ENCODE data around the gene CLIC6. TPM values are rescaled to one million over a fixed set of nuclear protein-coding genes. Genes with fewer than 3 reads are reported as not detected.

The CLIC6 gene
- total RNA-seq, 4 donors from 2014 or later = 2.5 to 10.0 (median 3.7) TPM

GRCh38 chr21:34740198-34740597 is 71.4 kb downstream of the CLIC6 start:
- TF ChIP-seq, protein P1, sequence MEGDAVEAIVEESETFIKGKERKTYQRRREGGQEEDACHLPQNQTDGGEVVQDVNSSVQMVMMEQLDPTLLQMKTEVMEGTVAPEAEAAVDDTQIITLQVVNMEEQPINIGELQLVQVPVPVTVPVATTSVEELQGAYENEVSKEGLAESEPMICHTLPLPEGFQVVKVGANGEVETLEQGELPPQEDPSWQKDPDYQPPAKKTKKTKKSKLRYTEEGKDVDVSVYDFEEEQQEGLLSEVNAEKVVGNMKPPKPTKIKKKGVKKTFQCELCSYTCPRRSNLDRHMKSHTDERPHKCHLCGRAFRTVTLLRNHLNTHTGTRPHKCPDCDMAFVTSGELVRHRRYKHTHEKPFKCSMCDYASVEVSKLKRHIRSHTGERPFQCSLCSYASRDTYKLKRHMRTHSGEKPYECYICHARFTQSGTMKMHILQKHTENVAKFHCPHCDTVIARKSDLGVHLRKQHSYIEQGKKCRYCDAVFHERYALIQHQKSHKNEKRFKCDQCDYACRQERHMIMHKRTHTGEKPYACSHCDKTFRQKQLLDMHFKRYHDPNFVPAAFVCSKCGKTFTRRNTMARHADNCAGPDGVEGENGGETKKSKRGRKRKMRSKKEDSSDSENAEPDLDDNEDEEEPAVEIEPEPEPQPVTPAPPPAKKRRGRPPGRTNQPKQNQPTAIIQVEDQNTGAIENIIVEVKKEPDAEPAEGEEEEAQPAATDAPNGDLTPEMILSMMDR (IDR thresholded peaks at IDR 0.05) = no peak
- TF ChIP-seq POLR2A (IDR thresholded peaks at IDR 0.05) = no peak
- TF ChIP-seq EP300 (IDR thresholded peaks at IDR 0.05) = no peak
- TF ChIP-seq POLR2AphosphoS5 (IDR thresholded peaks at IDR 0.05) = no peak
- Histone ChIP-seq H3K36me3 (no peaks in the 10 kb centered on the region), H3K27ac (no peak overlapping the region), H3K27me3 (no peaks in the 10 kb centered on the region), H3K4me3 (no peak overlapping the region), H3K4me1 (peaks cover 28% of the 10 kb centered on the region), H3K9me3 (no peaks in the 10 kb centered on the region)
- DNase-seq (ENCODE audit: low spot score in 2 of 2) = no peak
- WGBS = 85% methylated on average over 1 of the region's 1 CpG

- H3K36me3 ChIP-seq = no peaks in the 10 kb centered on the region
- H3K4me3 ChIP-seq = no peak overlapping the region
- H3K27ac ChIP-seq = no peak overlapping the region
- no peak for DNase-seq (ENCODE audit: low spot score in 2 of 2)
- no peaks in the 10 kb centered on the region for H3K9me3 ChIP-seq
- no peaks in the 10 kb centered on the region for H3K27me3 ChIP-seq
- H3K4me1 ChIP-seq = peaks cover 24% of the 10 kb centered on the region
- WGBS = 89% methylated on average over 8 of the region's 9 CpGs
- no peak for TF ChIP-seq POLR2AphosphoS5 (IDR thresholded peaks at IDR 0.05)
- no peak for TF ChIP-seq POLR2A (IDR thresholded peaks at IDR 0.05)
- TF ChIP-seq EP300 (IDR thresholded peaks at IDR 0.05) = no peak
- TF ChIP-seq, protein P1 (IDR thresholded peaks at IDR 0.05) = no peak
Observed at GRCh38 chr21:34743285-34743684, 74.5 kb downstream of the CLIC6 start.

- no peaks in the 10 kb centered on the region for H3K36me3 ChIP-seq
- H3K27me3 ChIP-seq = no peaks in the 10 kb centered on the region
- H3K9me3 ChIP-seq = no peaks in the 10 kb centered on the region
- peaks cover 24% of the 10 kb centered on the region for H3K4me1 ChIP-seq
- TF ChIP-seq, protein P1 (IDR thresholded peaks at IDR 0.05) = no peak
- TF ChIP-seq POLR2AphosphoS5 (IDR thresholded peaks at IDR 0.05) = peak in 1 of 3 donors; percentile 19
- H3K4me3 ChIP-seq = no peak overlapping the region
- H3K27ac ChIP-seq = no peak overlapping the region
- DNase-seq (ENCODE audit: low spot score in 2 of 2) = peak in 1 of 2 donors; percentile 70
- 32% methylated on average over 9 of the region's 9 CpGs for WGBS
Observed at GRCh38 chr21:34743831-34744230, 75.0 kb downstream of the CLIC6 start.

GRCh38 chr21:34744801-34745200 is 76.0 kb downstream of the CLIC6 start:
- 40% methylated on average over 3 of the region's 3 CpGs for WGBS
- no peaks in the 10 kb centered on the region for H3K27me3 ChIP-seq
- TF ChIP-seq POLR2A (IDR thresholded peaks at IDR 0.05) (no peak), POLR2AphosphoS5 (IDR thresholded peaks at IDR 0.05) (no peak), EP300 (IDR thresholded peaks at IDR 0.05) (no peak)
- TF ChIP-seq, protein P1 (IDR thresholded peaks at IDR 0.05) = no peak
- H3K27ac ChIP-seq = peak overlapping the region; percentile 28
- H3K4me3 ChIP-seq = no peak overlapping the region
- H3K36me3 ChIP-seq = no peaks in the 10 kb centered on the region
- H3K9me3 ChIP-seq = no peaks in the 10 kb centered on the region
- peaks cover 24% of the 10 kb centered on the region for H3K4me1 ChIP-seq
- DNase-seq (ENCODE audit: low spot score in 2 of 2) = no peak

GRCh38 chr21:34745557-34746255 is 76.9 kb downstream of the CLIC6 start:
- Histone ChIP-seq H3K36me3 (no peaks in the 10 kb centered on the region), H3K4me1 (peaks cover 24% of the 10 kb centered on the region), H3K27ac (no peak overlapping the region), H3K27me3 (no peaks in the 10 kb centered on the region), H3K9me3 (no peaks in the 10 kb centered on the region), H3K4me3 (no peak overlapping the region)
- WGBS = 46% methylated on average over 21 of the region's 21 CpGs
- peak; percentile 83 to 85 for DNase-seq (ENCODE audit: low spot score in 2 of 2)
- no peak for TF ChIP-seq EP300 (IDR thresholded peaks at IDR 0.05)
- TF ChIP-seq, protein P1 (IDR thresholded peaks at IDR 0.05) = peak; percentile 80 to 96

All from suprapubic skin (tissue), 4 donors.